Endothelial cell of umbilical vein (primary cell): ENCODE data around the gene ZBTB22.

Source experiments
- TF ChIP-seq, protein P1 (sequence below), 2 donors: IDR thresholded peaks; 1 replicate in 1 of 2; 2 replicates in 1 of 2; pipeline ENCODE4 v1.5.1; 2011; ENCODE audit warnings: low read length in 2 of 2, mild to moderate bottlenecking in 2 of 2, moderate library complexity in 2 of 2, control low read depth in 1 of 2, inconsistent platforms in 1 of 2, low read depth in 1 of 2; ENCODE audit not compliant: insufficient read depth in 1 of 2; ENCODE audit errors: extremely low read depth in 1 of 2
- TF ChIP-seq, protein P2 (sequence below): IDR thresholded peaks from 2 replicates; pipeline ENCODE4 v1.6.1; 2011; ENCODE audit not compliant: insufficient read depth, insufficient read length

DNA sequence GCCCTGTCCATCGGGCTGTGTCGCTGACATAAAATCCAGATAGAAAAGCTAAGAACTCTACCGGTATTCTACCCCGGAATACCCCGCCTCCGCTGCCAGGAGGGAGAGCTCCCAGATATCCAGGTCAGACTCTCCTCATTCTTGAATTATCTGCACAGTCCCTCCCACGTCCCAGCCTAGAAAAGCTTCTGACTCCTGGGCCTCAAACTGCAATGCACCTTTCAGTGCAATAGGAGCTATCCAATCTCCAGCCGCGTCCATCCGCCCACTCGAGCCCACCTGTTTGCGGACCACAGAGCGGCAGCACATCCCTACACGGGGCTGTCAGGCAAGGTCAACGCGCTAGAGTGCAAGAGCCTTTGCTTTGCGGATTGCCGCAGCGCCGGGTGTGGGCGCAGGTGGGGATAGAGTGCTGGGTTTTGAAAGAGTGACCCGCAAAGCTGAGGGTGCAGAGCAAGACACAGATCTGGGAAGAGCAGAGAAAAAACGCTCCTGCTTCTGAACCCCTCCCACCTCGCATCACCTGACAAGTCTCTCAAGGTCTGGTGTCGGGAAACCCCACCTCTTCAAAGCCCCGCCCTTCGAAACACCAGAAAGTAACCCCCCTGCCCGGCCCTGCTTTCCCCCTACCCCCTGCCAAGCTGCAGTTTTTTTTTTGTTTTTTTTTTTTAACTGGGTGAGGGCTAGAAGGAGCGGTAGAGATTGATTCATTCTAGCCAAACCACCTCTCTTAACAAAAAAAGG lies 5.0 kb downstream of the ZBTB22 start:
- TF ChIP-seq, protein P1, sequence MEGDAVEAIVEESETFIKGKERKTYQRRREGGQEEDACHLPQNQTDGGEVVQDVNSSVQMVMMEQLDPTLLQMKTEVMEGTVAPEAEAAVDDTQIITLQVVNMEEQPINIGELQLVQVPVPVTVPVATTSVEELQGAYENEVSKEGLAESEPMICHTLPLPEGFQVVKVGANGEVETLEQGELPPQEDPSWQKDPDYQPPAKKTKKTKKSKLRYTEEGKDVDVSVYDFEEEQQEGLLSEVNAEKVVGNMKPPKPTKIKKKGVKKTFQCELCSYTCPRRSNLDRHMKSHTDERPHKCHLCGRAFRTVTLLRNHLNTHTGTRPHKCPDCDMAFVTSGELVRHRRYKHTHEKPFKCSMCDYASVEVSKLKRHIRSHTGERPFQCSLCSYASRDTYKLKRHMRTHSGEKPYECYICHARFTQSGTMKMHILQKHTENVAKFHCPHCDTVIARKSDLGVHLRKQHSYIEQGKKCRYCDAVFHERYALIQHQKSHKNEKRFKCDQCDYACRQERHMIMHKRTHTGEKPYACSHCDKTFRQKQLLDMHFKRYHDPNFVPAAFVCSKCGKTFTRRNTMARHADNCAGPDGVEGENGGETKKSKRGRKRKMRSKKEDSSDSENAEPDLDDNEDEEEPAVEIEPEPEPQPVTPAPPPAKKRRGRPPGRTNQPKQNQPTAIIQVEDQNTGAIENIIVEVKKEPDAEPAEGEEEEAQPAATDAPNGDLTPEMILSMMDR (IDR thresholded peaks at IDR 0.05; ENCODE audit: extremely low read depth in 1 of 2, insufficient read depth in 1 of 2, low read depth in 1 of 2, low read length in 2 of 2), result no peak
- TF ChIP-seq, protein P2, sequence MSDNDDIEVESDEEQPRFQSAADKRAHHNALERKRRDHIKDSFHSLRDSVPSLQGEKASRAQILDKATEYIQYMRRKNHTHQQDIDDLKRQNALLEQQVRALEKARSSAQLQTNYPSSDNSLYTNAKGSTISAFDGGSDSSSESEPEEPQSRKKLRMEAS, result no peak
